Activated CD4-positive, CD25-positive, alpha-beta regulatory T cell (primary cell): Measurements from ENCODE around the gene HS3ST1.

Source experiments
- DNase-seq, 4 experiments: peaks; one replicate each; lab custom pipeline; 2025; lab: John Stamatoyannopoulos, UW

HS3ST1 gene

DNA sequence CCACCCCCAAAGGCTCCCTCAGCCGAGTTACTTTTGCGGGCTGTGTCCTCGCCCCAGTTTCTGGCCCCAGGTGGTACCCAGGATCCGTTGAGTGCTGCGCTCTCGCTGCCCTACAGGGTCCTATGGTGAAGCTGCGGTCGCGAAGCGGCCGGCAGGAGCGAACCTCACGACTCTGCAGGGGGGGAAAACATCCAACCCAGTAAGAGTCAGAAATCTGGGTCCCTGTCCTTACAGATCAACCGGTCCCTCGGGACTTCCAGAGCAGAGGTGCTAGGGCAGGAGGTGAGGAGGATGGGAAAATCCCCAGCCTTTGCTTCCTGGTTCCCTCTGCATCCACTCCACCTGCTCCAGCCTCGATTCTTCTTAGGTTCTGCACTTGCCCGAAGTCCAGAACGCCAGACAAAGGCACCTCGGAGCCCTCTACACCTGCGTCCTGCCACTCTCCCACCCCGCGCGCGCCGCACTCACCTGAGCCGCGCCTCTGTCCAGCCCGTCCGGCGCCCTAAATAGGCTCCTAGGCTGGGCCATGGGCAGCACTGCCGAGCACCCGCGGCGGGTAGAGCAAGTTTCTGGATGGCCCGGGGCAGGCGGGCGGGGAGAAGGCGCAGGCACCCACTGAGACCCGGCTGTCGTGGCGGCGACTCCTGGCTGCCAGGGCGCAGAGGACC, at the start of gene HS3ST1:
HS3ST1 (minus strand) TSS at position 664 of the 668 bp plus-strand sequence. CDS start 28,889 bp downstream, outside the sequence.
- no peak for DNase-seq

- no peak for DNase-seq
Measured at GRCh38 chr4:11475871-11476270, 47.2 kb upstream of the HS3ST1 start.

DNA sequence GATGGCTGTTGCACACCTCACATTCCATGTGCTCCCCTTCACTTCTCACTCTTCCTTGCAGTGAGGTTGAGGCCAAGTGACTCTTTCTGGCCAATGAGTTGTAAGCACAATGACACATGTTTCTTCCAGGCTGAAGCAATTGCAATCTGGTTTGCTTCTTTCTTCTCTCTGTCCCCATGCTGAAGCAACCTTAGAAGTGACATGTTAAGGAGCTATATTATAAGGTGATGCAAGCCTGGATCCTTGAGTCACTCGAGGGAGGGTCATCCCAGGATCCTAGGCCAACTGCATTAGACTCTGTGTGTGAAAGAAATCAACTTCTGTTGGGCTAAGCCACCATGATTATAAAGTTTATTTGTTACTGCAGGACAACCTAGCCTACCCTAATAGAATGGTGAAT, 45.5 kb upstream of the HS3ST1 start:
- DNase-seq = no peak

GRCh38 chr4:11472535-11472934, 43.8 kb upstream of the HS3ST1 start:
- DNase-seq = no peak

GRCh38 chr4:11471618-11472017, 42.9 kb upstream of the HS3ST1 start:
- peak in 3 of 4 experiments; percentile 3 to 16 (median 8) for DNase-seq

DNA sequence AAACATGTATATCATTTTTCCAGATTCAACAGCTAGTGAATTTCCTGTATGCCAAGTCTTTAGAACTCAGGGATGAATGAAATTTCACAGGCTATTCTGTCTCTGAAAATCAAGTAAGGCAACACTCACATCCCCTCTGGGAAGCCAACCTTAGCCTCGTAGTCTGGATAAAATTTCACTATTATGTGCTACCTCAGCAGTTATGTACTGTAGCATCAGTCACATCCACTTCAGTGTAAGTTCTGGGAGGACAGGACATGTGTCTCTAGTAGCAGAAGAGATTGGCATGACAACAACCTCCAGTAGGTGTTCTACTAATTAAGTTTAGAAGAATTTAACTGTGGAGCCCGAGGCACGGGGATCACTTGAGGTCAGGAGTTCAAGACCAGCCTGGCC, 42.4 kb upstream of the HS3ST1 start:
- no peak for DNase-seq

- no peak for DNase-seq
Measured at GRCh38 chr4:11470438-11471045, 41.8 kb upstream of the HS3ST1 start.

- DNase-seq = no peak
Measured at GRCh38 chr4:11469650-11470437, 41.1 kb upstream of the HS3ST1 start.

DNA sequence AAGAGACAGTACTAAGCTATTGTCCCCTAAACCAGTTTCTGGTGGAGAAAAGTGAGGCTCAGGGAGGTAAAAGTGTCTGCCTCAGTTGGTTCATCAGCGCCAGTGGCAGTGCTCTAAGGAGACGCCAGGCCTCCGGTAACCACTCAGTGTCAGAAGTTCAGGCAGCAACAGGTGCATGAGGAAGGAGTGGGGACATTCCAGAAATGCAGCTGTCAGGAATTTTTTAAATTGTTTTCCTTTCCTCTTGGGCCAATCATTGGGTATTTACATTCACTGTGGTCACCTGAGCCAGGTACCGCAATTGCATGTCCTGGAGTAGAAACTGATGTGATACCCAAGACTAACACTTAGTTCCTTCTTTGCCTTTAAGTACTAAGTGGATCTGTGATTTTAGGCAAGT, 40.2 kb upstream of the HS3ST1 start:
- DNase-seq = no peak

GRCh38 chr4:11467931-11468330, 39.2 kb upstream of the HS3ST1 start:
- no peak for DNase-seq

- no peak for DNase-seq
Measured at GRCh38 chr4:11463707-11464106, 35.0 kb upstream of the HS3ST1 start.

DNA sequence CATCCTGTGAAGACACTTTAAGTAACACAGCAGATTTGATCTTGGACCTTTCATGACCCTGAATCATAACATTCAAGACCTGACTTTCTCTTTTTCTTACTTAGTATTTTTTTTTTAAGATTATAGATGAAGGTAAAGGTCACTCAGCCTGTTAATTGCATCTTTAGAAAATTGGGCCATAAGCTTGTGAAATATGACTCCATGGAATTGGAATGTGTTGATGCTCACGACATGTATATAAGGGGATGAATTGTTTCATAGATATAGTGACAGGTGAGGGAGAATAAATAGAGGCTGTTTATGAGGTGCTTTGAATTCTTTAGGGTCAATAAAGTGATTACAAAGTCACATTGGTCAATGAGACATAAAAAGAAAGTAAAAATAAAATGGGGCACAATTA, 27.7 kb upstream of the HS3ST1 start:
- no peak for DNase-seq

DNA sequence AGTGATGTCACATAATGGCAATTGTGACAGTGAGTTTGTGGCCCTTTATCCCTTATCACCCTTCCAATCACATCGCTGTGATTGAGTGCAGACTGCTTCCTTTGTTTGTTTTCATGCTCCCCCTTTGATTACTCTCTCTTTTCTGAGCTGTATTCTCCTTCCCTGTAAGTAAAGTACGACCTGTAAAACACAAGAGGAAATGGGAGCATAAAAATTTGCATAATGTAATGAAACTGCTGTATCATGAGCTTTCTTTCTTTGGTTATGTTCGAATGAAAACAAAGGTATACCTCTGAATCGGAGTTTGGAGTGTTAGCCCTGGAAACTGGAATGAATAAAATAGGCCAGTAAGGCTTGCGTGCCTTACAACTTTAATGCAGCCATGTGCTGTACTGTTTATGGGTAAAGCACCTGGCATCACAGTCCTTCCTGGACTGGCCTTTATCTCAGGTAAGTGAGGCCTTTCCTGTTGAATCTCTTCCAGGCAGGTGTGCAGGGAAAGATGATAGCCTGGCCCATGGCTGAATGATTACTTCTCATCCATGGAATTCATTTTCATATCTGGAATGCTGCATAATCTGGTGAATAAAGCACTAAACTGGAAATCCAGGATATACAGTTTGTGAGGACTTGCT, 26.6 kb upstream of the HS3ST1 start:
- no peak for DNase-seq

- DNase-seq = no peak
Measured at GRCh38 chr4:11451716-11452115, 23.0 kb upstream of the HS3ST1 start.

- no peak for DNase-seq
Measured at GRCh38 chr4:11446155-11446811, 17.6 kb upstream of the HS3ST1 start.

DNA sequence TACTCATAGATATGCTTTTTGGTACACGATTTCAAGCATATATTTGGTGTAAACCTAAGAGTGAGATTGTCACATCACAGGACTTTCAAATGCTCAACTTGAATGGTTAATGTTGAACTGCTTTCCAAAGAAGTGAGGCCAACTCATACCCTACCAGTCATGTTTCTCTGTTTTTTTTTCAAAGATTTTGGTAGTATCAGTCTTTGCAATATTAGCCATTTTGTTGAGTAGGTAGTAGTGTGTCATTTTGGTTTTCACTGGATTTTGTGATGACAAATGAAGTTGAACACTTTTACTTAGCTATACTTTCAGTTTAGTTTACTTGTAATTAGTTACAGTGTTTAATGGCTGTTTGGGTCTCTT, 12.5 kb upstream of the HS3ST1 start:
- DNase-seq = no peak

- DNase-seq = no peak
Measured at GRCh38 chr4:11440481-11441193, 11.9 kb upstream of the HS3ST1 start.

GRCh38 chr4:11439836-11440235, 11.1 kb upstream of the HS3ST1 start:
- DNase-seq = no peak

- no peak for DNase-seq
Measured at GRCh38 chr4:11438647-11439046, 10.0 kb upstream of the HS3ST1 start.

DNA sequence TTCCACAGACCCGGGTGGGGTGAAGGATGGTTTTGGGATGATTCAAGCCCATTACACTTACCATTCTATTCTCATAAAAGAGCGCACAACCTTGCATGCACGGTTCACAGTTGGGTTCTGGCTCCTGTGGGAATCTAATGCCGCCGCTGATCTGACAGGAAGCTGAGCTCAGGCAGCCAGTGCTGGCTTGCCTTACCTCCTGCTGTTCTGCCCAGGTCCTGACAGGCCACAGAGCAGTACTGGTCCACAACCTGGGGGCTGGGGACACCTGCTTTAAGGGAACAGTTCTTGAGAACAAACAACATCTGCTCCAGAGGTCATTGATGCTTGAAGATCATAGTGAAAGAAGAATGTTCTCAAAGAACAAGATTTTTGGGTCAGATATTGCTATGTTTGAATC, 8.0 kb upstream of the HS3ST1 start:
- DNase-seq = no peak

- DNase-seq = no peak
Measured at GRCh38 chr4:11436084-11436483, 7.4 kb upstream of the HS3ST1 start.

DNA sequence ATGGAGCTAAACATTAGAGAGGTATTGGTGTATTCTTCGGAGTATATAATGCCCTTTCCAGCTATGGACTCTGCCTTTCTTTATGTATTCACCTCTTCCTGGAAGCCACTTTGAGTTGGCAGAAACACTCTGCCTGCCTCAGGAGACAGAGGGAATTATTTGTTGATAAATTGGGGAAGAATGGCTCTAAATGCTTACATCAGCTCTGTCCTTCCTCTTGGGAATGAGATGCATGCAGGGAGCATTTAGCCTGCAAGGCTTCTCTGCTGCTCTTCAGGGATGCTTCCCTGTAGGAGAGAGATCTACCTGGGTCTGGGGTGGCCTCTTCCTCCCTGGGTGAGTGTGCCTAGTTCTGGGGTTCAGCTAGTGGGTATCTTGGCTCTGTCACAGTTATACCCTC, 6.9 kb upstream of the HS3ST1 start:
- DNase-seq = no peak
